ENCODE results near the gene SLC47A2.

SLC47A2 gene

DNA sequence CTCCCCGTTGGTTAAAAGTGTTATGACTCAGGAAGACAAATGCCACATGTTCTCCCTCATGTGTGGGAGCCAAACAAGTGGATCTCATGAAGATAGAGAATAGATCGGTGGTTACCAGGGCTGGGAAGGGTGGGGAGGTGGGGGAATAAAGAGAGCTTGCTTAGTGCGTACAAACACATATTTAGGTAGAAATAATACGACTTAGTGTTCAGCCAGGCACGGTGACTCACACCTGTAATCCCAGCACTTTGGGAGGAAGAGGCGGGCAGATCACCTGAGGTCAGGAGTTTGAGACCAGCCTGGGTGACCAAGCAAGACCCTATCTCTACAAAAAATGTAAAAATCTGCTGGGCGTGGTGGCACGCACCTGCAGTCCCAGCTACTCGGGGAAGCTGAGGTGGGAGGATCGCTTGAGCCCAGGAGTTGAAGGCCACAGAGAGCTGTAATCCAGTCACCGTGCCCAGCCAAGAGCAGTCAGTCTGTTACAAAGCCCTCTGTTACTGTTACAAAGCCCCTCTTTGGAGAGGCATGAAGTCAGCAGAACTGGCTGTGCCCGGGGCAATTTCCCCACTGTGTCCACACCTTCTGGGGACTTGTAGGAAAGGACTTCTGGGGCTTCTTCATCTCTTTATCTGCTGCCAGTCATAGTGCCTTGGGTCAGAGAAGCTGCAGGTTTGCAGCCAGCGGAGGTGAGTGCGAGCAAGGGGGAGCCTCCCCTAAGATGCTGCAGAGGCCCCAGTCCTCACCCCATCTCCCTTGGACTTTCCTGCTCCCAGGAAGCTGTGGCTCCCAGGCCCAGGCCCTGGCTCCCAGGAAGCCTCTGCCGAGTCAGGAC, 36.0 kb upstream of the SLC47A2 start:
- no peaks in the 10 kb centered on the region for H3K9me3 ChIP-seq (ENCODE audit: insufficient read depth, low read length, severe bottlenecking)
- ATAC-seq (ENCODE audit: insufficient read depth, low read depth), result no peak
- no peak overlapping the region for H3K4me2 ChIP-seq (ENCODE audit: insufficient read depth, low read length)
- H3K4me1 ChIP-seq (ENCODE audit: insufficient read depth, low read length), result no peaks in the 10 kb centered on the region
- H3K9ac ChIP-seq (ENCODE audit: low read depth, low read length), result no peak overlapping the region
- H3K27me3 ChIP-seq (ENCODE audit: insufficient read depth, low read length, poor library complexity), result peaks cover 15% of the 10 kb centered on the region
- no peaks in the 10 kb centered on the region for H3K36me3 ChIP-seq (ENCODE audit: insufficient read depth, low read length)
- H3K4me3 ChIP-seq (ENCODE audit: low read depth in 1 of 2, low read length in 2 of 2), result no peak overlapping the region
- no peaks in the 10 kb centered on the region for H3K79me2 ChIP-seq (ENCODE audit: insufficient read depth, low read length)
- peaks cover 6% of the 10 kb centered on the region; the same call in 1 of the 2 replicates for H4K20me1 ChIP-seq (ENCODE audit: insufficient read depth, low read length)
- H2AFZ ChIP-seq (ENCODE audit: low read depth, low read length), result no peak overlapping the region
- DNase-seq, result no peak
- TF ChIP-seq CTCF (IDR thresholded peaks at IDR 0.05; ENCODE audit: borderline replicate concordance, extremely low read depth, low read length, poor library complexity, severe bottlenecking) (no peak), EZH2 (IDR thresholded peaks at IDR 0.05; ENCODE audit: borderline replicate concordance, low read depth, low read length, severe bottlenecking) (no peak)
- H3K27ac ChIP-seq (ENCODE audit: low read length), result no peak overlapping the region

DNA sequence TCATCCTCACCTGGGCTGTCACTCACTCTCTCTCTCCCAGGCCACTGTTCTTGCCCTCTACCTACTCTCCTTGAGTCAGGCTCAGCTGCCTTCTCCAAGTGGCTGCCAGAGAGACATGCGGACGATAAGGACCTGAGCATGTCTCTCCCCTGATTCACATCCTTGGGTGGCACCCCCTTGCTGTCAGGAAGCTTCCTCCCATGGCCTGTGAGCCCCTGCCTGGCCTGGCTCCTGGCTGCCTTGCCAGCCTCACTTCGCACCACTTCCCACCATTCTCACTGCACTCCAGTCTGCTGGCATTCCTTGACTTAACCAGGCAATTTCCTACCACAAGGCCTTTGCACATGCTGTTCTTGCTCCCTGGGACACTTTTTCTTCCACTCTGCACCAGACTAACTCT, 34.5 kb upstream of the SLC47A2 start:
- Histone ChIP-seq H3K9me3 (ENCODE audit: insufficient read depth, low read length, severe bottlenecking) (no peaks in the 10 kb centered on the region), H3K36me3 (ENCODE audit: insufficient read depth, low read length) (no peaks in the 10 kb centered on the region), H3K4me1 (ENCODE audit: insufficient read depth, low read length) (no peaks in the 10 kb centered on the region), H3K9ac (ENCODE audit: low read depth, low read length) (no peak overlapping the region), H4K20me1 (ENCODE audit: insufficient read depth, low read length) (peaks cover 6% of the 10 kb centered on the region; the same call in 1 of the 2 replicates), H3K79me2 (ENCODE audit: insufficient read depth, low read length) (no peaks in the 10 kb centered on the region), H3K4me3 (ENCODE audit: low read depth in 1 of 2, low read length in 2 of 2) (no peak overlapping the region), H3K27me3 (ENCODE audit: insufficient read depth, low read length, poor library complexity) (peaks cover 15% of the 10 kb centered on the region), H2AFZ (ENCODE audit: low read depth, low read length) (no peak overlapping the region), H3K27ac (ENCODE audit: low read length) (no peak overlapping the region), H3K4me2 (ENCODE audit: insufficient read depth, low read length) (no peak overlapping the region)
- ATAC-seq (ENCODE audit: insufficient read depth, low read depth), result no peak
- no peak for TF ChIP-seq EZH2 (IDR thresholded peaks at IDR 0.05; ENCODE audit: borderline replicate concordance, low read depth, low read length, severe bottlenecking)
- TF ChIP-seq CTCF (IDR thresholded peaks at IDR 0.05; ENCODE audit: borderline replicate concordance, extremely low read depth, low read length, poor library complexity, severe bottlenecking), result no peak
- DNase-seq, result no peak

DNA sequence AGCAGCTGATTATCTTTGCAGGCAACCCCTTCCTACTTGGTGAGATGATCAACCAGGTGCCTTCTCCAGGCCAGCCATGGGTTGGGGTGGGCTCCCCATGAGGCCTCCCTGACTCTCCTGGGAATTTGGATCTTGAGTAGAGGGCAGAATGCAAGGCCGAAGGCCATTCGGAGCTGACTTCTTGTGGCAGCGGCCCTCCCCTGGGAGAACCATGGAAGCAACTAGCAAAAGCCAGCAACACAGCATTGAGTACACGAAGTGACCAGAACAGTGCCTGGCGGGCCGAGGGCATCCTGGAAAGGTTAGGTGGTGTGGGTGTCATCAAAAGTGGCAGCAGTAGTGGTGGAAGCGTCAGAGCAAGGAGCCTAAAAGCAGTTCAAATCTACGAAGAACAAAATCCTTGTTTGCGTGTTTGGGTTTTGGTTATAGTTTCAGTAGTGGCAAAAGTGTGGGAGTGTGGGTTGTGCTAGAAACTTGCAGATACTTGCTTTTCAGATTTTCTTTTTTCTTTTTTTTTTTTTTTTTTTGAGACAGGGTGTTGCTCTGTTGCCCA, 33.7 kb upstream of the SLC47A2 start:
- no peaks in the 10 kb centered on the region for H3K4me1 ChIP-seq (ENCODE audit: insufficient read depth, low read length)
- H3K27ac ChIP-seq (ENCODE audit: low read length), result no peak overlapping the region
- no peak overlapping the region for H3K4me3 ChIP-seq (ENCODE audit: low read depth in 1 of 2, low read length in 2 of 2)
- H3K4me2 ChIP-seq (ENCODE audit: insufficient read depth, low read length), result no peak overlapping the region
- H3K36me3 ChIP-seq (ENCODE audit: insufficient read depth, low read length), result no peaks in the 10 kb centered on the region
- H3K27me3 ChIP-seq (ENCODE audit: insufficient read depth, low read length, poor library complexity), result peaks cover 15% of the 10 kb centered on the region
- peaks cover 6% of the 10 kb centered on the region; the same call in 1 of the 2 replicates for H4K20me1 ChIP-seq (ENCODE audit: insufficient read depth, low read length)
- no peak overlapping the region for H3K9ac ChIP-seq (ENCODE audit: low read depth, low read length)
- DNase-seq, result no peak
- no peak for ATAC-seq (ENCODE audit: insufficient read depth, low read depth)
- TF ChIP-seq EZH2 (IDR thresholded peaks at IDR 0.05; ENCODE audit: borderline replicate concordance, low read depth, low read length, severe bottlenecking) (no peak), CTCF (IDR thresholded peaks at IDR 0.05; ENCODE audit: borderline replicate concordance, extremely low read depth, low read length, poor library complexity, severe bottlenecking) (no peak)
- no peaks in the 10 kb centered on the region for H3K9me3 ChIP-seq (ENCODE audit: insufficient read depth, low read length, severe bottlenecking)
- no peak overlapping the region for H2AFZ ChIP-seq (ENCODE audit: low read depth, low read length)
- H3K79me2 ChIP-seq (ENCODE audit: insufficient read depth, low read length), result no peaks in the 10 kb centered on the region

Data from DND-41 (cell line).